Neural cell (in vitro differentiated cells): ENCODE results near the gene DPH5. TPM values are rescaled to one million over a fixed set of nuclear protein-coding genes. Genes with fewer than 3 reads are reported as not detected.

Experiments used
- H2AFZ ChIP-seq: fragments of 200-600, 300-800 bp; sonication (generic), shearing (Covaris generic); 2 replicates; pipeline ENCODE4 v1.6.0; 2014; ENCODE audit warnings: low read depth, mild to moderate bottlenecking, antibody characterized with exemption, low read length, moderate library complexity
- H3F3A ChIP-seq: fragments of 200-600 bp; shearing (Covaris generic); 2 replicates; pipeline ENCODE4 v1.6.1; 2016; ENCODE audit warnings: mild to moderate bottlenecking, moderate library complexity, mixed read lengths, antibody characterized with exemption, low read length; ENCODE audit not compliant: insufficient read depth, poor library complexity, severe bottlenecking
- H3K27ac ChIP-seq: fragments of 200-600, 300-800 bp; sonication (generic), shearing (Covaris generic); 2 replicates; pipeline ENCODE4 v1.5.1; 2014; ENCODE audit warnings: mild to moderate bottlenecking, low read length, moderate library complexity
- H3K27me3 ChIP-seq: fragments of 300-800, 200-600 bp; sonication (generic), shearing (Covaris generic); 2 replicates; pipeline ENCODE4 v1.6.0; 2014; ENCODE audit warnings: mild to moderate bottlenecking, low read depth, low read length, moderate library complexity; ENCODE audit not compliant: insufficient read depth
- H3K36me3 ChIP-seq: fragments of 300-800, 200-600 bp; sonication (generic), shearing (Covaris generic); 2 replicates; pipeline ENCODE4 v1.5.1; 2014; ENCODE audit warnings: mild to moderate bottlenecking, antibody characterized with exemption, low read length, moderate library complexity; ENCODE audit not compliant: insufficient read depth
- H3K4me2 ChIP-seq: fragments of 300-800, 200-600 bp; sonication (generic), shearing (Covaris generic); 2 replicates; pipeline ENCODE4 v1.6.0; 2014; ENCODE audit warnings: mild to moderate bottlenecking, low read length
- H3K4me3 ChIP-seq: fragments of 300-800, 200-600 bp; sonication (generic), shearing (Covaris generic); 2 replicates; pipeline ENCODE4 v1.5.1; 2014; ENCODE audit warnings: mild to moderate bottlenecking, low read length, moderate library complexity
- H3K79me2 ChIP-seq: fragments of 200-600 bp; shearing (Covaris generic); replicated peaks from 2 replicates; pipeline ENCODE4 v1.6.0; 2014; ENCODE audit warnings: mild to moderate bottlenecking, low read length, moderate library complexity; ENCODE audit not compliant: insufficient read depth
- H3K9ac ChIP-seq: fragments of 300-800, 200-600 bp; sonication (generic), shearing (Covaris generic); 2 replicates; pipeline ENCODE4 v1.6.1; 2016; ENCODE audit warnings: mild to moderate bottlenecking, low read length, mixed read lengths
- H3K9me2 ChIP-seq: fragments of 200-600 bp; shearing (Covaris generic); 2 replicates; pipeline ENCODE4 v1.6.1; 2016; ENCODE audit warnings: mild to moderate bottlenecking, low read length, mixed read lengths; ENCODE audit not compliant: insufficient read depth
- H3K9me3 ChIP-seq: fragments of 200-600, 300-800 bp; sonication (generic), shearing (Covaris generic); 2 replicates; pipeline ENCODE4 v1.6.1; 2016; ENCODE audit warnings: mild to moderate bottlenecking, mixed run types, low read length, moderate library complexity, mixed read lengths
- H4K20me1 ChIP-seq: fragments of 200-600 bp; shearing (Covaris generic); 2 replicates; pipeline ENCODE4 v1.6.1; 2016; ENCODE audit warnings: mild to moderate bottlenecking, mixed run types; ENCODE audit not compliant: insufficient read depth
- CTCF ChIP-seq: fragments of 450-650 bp; IDR thresholded peaks from 2 replicates; pipeline ENCODE4 v1.5.1; 2014; ENCODE audit warnings: antibody characterized with exemption, mild to moderate bottlenecking, moderate library complexity; ENCODE audit not compliant: poor library complexity, severe bottlenecking
- EP300 ChIP-seq: fragments of 450-650 bp; conservative IDR thresholded peaks from 2 replicates; pipeline ENCODE4 v1.6.1; 2014; ENCODE audit warnings: antibody characterized with exemption, mild to moderate bottlenecking, moderate library complexity; ENCODE audit not compliant: poor library complexity, severe bottlenecking
- EZH2 ChIP-seq: fragments of 200-600, 300-800 bp; shearing (Covaris generic), sonication (generic); IDR thresholded peaks from 2 replicates; pipeline ENCODE4 v1.6.1; 2014; ENCODE audit warnings: antibody characterized with exemption, low read length, borderline replicate concordance, mild to moderate bottlenecking; ENCODE audit not compliant: insufficient read depth, poor library complexity, severe bottlenecking
- MXI1 ChIP-seq: fragments of 450-650 bp; conservative IDR thresholded peaks from 2 replicates; pipeline ENCODE4 v1.6.1; 2014; ENCODE audit warnings: antibody characterized with exemption, mild to moderate bottlenecking; ENCODE audit not compliant: poor library complexity, severe bottlenecking
- POLR2AphosphoS5 ChIP-seq: IDR thresholded peaks from 2 replicates; pipeline ENCODE4 v1.6.1; 2012
- RAD21 ChIP-seq: fragments of 450-650 bp; conservative IDR thresholded peaks from 2 replicates; pipeline ENCODE4 v1.6.1; 2014; ENCODE audit warnings: antibody characterized with exemption, mild to moderate bottlenecking, moderate library complexity
- REST ChIP-seq: IDR thresholded peaks from 2 replicates; pipeline ENCODE4 v1.6.1; 2012; ENCODE audit warnings: borderline replicate concordance
- SMC3 ChIP-seq: fragments of 450-650 bp; conservative IDR thresholded peaks from 2 replicates; pipeline ENCODE4 v1.6.1; 2014; ENCODE audit warnings: antibody characterized with exemption, mild to moderate bottlenecking, moderate library complexity; ENCODE audit not compliant: poor library complexity
- TAF1 ChIP-seq: IDR thresholded peaks from 2 replicates; pipeline ENCODE4 v1.6.1; 2012; ENCODE audit warnings: low read depth
- polyA minus RNA-seq: library from RNA; depleted of rRNA, polyadenylated mRNA; stranded (reverse); fragments of >200 nt; gene quantifications from 2 replicates; pipeline ENCODE4 v1.2.3, GENCODE V29; 2014
- polyA plus RNA-seq: library from polyadenylated mRNA; depleted of rRNA; stranded (reverse); fragments of >200 nt; gene quantifications from 2 replicates; pipeline ENCODE4 v1.2.3, GENCODE V29; 2014

The DPH5 gene
- polyA plus RNA-seq = 46.0 and 55.7 TPM in 2 replicates
- 29.7 and 34.8 TPM in 2 replicates for polyA minus RNA-seq

- peak; percentile 98 for TF ChIP-seq MXI1
- peak; percentile 57 for TF ChIP-seq RAD21
- no peak for TF ChIP-seq EP300
- TF ChIP-seq SMC3 = peak; percentile 61
- TF ChIP-seq POLR2AphosphoS5 = peak; percentile 53
- TF ChIP-seq EZH2 = no peak
- no peak for TF ChIP-seq CTCF
- TF ChIP-seq TAF1 = peak; percentile 96
- peak; percentile 82 for TF ChIP-seq REST
Observed at GRCh38 chr1:101025657-101026429, at the start of gene DPH5. Gene DPH5, minus strand, starts transcription at chr1:101025784. Its CDS starts 341 bp downstream, at chr1:101025443.

GRCh38 chr1:101073836-101074235, 48.3 kb upstream of the DPH5 start:
- TF ChIP-seq MXI1 (no peak), RAD21 (no peak), TAF1 (no peak), SMC3 (no peak), EP300 (no peak), EZH2 (no peak), REST (no peak), POLR2AphosphoS5 (no peak), CTCF (no peak)
- Histone ChIP-seq H3K4me3 (no peak overlapping the region), H3K9ac (no peak overlapping the region), H3K79me2 (no peaks in the 10 kb centered on the region), H3K9me2 (no peaks in the 10 kb centered on the region), H3K4me2 (no peak overlapping the region), H3K9me3 (no peaks in the 10 kb centered on the region), H3F3A (no peaks in the 10 kb centered on the region), H3K27me3 (no peaks in the 10 kb centered on the region), H3K36me3 (no peaks in the 10 kb centered on the region), H3K27ac (no peak overlapping the region), H4K20me1 (no peaks in the 10 kb centered on the region), H2AFZ (no peak overlapping the region)

More at GRCh38 chr1:101025657-101026429, at the start of gene DPH5:
- Histone ChIP-seq H2AFZ (peak within 1 kb of the TSS; percentile 67), H3K4me3 (peak within 1 kb of the TSS; percentile 77), H3K4me2 (peak within 1 kb of the TSS; percentile 98), H3K79me2 (peaks cover 19% of the 10 kb centered on the region), H3K36me3 (no peaks in the 10 kb centered on the region), H3K9ac (peak within 1 kb of the TSS; percentile 75), H3K9me3 (no peaks in the 10 kb centered on the region), H3K9me2 (no peaks in the 10 kb centered on the region), H3K27me3 (no peaks in the 10 kb centered on the region), H3F3A (no peaks in the 10 kb centered on the region), H4K20me1 (no peaks in the 10 kb centered on the region), H3K27ac (peak within 1 kb of the TSS; percentile 66)
